K562 (cell line): ENCODE measurements around the gene CEP135. TPM values are rescaled to one million over a fixed set of nuclear protein-coding genes. Genes with fewer than 3 reads are reported as not detected.

ENCODE experiments used
- ATAC-seq: fragments of 200-7000 bp; cut with Tn5 transposase; 3 replicates; pipeline ENCODE4 v1.9.1; 2020; ENCODE audit warnings: moderate library complexity
- BruUV-seq: library from RNA; stranded (reverse); fragments of 400-500 nt; replicated peaks from 2 replicates; lab custom pipeline; 2021; lab: Mats Ljungman, UMichigan
- CTCF ChIA-PET: fragments of 300-600 bp; formaldehyde crosslinking; extraction: SDS; loops from one replicate; lab custom pipeline; 2021; ENCODE audit warnings: low intra/inter-chr PET ratio; lab: Yijun Ruan, JAX
- POLR2A ChIA-PET: fragments of 300-600, 350-650 bp; sonication (Branson Sonifier 250); formaldehyde crosslinking; extraction: SDS; loops from one replicate; lab custom pipeline; 2021; ENCODE audit warnings: antibody characterized with exemption, inconsistent platforms; lab: Yijun Ruan, JAX
- DNase-seq, 4 experiments: peaks; one replicate each; pipeline versions ENCODE4 v3.0.0 to v3.0.0-alpha.2; 2011 to 2018; ENCODE audit warnings: low spot score in 3 of 4, mixed read lengths in 3 of 4; ENCODE audit errors: extremely low read depth in 1 of 4
- FAIRE-seq: peaks from 2 replicates; lab custom pipeline; 2011; peaks lifted over from hg19 to GRCh38; lab: Jason Lieb, UNC
- H2AFZ ChIP-seq: 2 replicates; pipeline ENCODE4 v1.6.0; 2011; ENCODE audit warnings: low read depth, low read length, control low read depth, inconsistent platforms
- H3K27ac ChIP-seq: fragments of 200-600 bp; 3 replicates; pipeline ENCODE4 v1.8.0; 2011; ENCODE audit warnings: low read depth, mild to moderate bottlenecking, control low read depth, inconsistent platforms, low read length, moderate library complexity, mixed read lengths; ENCODE audit errors: extremely low read depth
- H3K27me3 ChIP-seq, 2 experiments: fragments of 300-600 bp in 1 of 2; 2 replicates in 1 of 2; 3 replicates in 1 of 2; pipeline versions ENCODE4 v1.6.0 to v1.8.0; 2011; ENCODE audit warnings: inconsistent platforms in 2 of 2, low read length in 2 of 2, mild to moderate bottlenecking in 1 of 2, mixed read lengths in 1 of 2, moderate library complexity in 1 of 2; ENCODE audit not compliant: control insufficient read depth in 2 of 2, insufficient read depth in 2 of 2
- H3K36me3 ChIP-seq: fragments of 300-600 bp; 3 replicates; pipeline ENCODE4 v1.8.0; 2011; ENCODE audit warnings: mild to moderate bottlenecking, low read length, inconsistent platforms; ENCODE audit not compliant: control insufficient read depth, insufficient read depth
- H3K4me1 ChIP-seq, 2 experiments: fragments of 200-600 bp in 1 of 2; replicated peaks in 1 of 2; 2 replicates in 1 of 2; 3 replicates in 1 of 2; pipeline versions ENCODE4 v1.5.1 to v1.8.0; 2011; ENCODE audit warnings: inconsistent platforms in 2 of 2, low read length in 2 of 2, mild to moderate bottlenecking in 1 of 2, mixed read lengths in 1 of 2, moderate library complexity in 1 of 2; ENCODE audit not compliant: control insufficient read depth in 2 of 2, insufficient read depth in 2 of 2
- H3K4me2 ChIP-seq: 2 replicates; pipeline ENCODE4 v1.6.1; 2011; ENCODE audit warnings: low read length, control low read depth, inconsistent platforms, mixed read lengths; ENCODE audit not compliant: insufficient read depth
- H3K4me3 ChIP-seq: fragments of 200-600 bp; sonication (generic), shearing (Covaris generic); 2 replicates; pipeline ENCODE4 v1.5.1; 2016; ENCODE audit warnings: control low read depth, inconsistent platforms
- H3K79me2 ChIP-seq: fragments of 200-600 bp; 3 replicates; pipeline ENCODE4 v1.8.0; 2011; ENCODE audit warnings: low read length, inconsistent platforms; ENCODE audit not compliant: control insufficient read depth, insufficient read depth
- H3K9ac ChIP-seq, 2 experiments: 2 replicates each; pipeline versions ENCODE4 v1.6.0 to v1.6.1; 2011; ENCODE audit warnings: low read depth in 2 of 2, low read length in 2 of 2, control low read depth in 1 of 2, inconsistent platforms in 1 of 2, mild to moderate bottlenecking in 1 of 2, mixed read lengths in 1 of 2; ENCODE audit not compliant: insufficient read depth in 1 of 2
- H3K9me1 ChIP-seq: one replicate; pipeline ENCODE4 v1.6.0; 2011; ENCODE audit warnings: inconsistent platforms, mild to moderate bottlenecking, low read length, moderate library complexity; ENCODE audit not compliant: control insufficient read depth, insufficient read depth
- H3K9me3 ChIP-seq: replicated peaks from 2 replicates; pipeline ENCODE4 v1.5.1; 2011; ENCODE audit warnings: low read depth, low read length, inconsistent platforms; ENCODE audit not compliant: control insufficient read depth, insufficient read depth
- H4K20me1 ChIP-seq: replicated peaks from 2 replicates; pipeline ENCODE4 v1.6.1; 2011; ENCODE audit warnings: low read length, inconsistent platforms, mixed read lengths; ENCODE audit not compliant: control insufficient read depth, insufficient read depth
- ARID2 ChIP-seq: fragments of 450-650 bp; IDR thresholded peaks from 2 replicates; pipeline ENCODE4 v1.6.1; 2017; ENCODE audit warnings: antibody characterized with exemption, mild to moderate bottlenecking
- ASH1L ChIP-seq: fragments of 450-650 bp; IDR thresholded peaks from 2 replicates; pipeline ENCODE4 v1.6.1; 2018; ENCODE audit warnings: borderline replicate concordance, mild to moderate bottlenecking, low read depth; ENCODE audit not compliant: partially characterized antibody
- ATF1 ChIP-seq, 2 experiments: fragments of 450-650 bp in 1 of 2; IDR thresholded peaks; 2 replicates each; pipeline ENCODE4 v1.6.1; 2016; ENCODE audit warnings: missing compliant biosample characterization in 1 of 2, missing genetic modification characterization in 1 of 2
- NELFE ChIP-seq: IDR thresholded peaks from 2 replicates; pipeline ENCODE4 v1.6.1; 2011; ENCODE audit warnings: mild to moderate bottlenecking; ENCODE audit not compliant: insufficient read depth, insufficient read length
- PML ChIP-seq: IDR thresholded peaks from 2 replicates; pipeline ENCODE4 v1.6.1; 2012; ENCODE audit warnings: low read length, inconsistent platforms
- RBM34 ChIP-seq: fragments of 200-400 bp; formaldehyde crosslinking; IDR thresholded peaks from 2 replicates; pipeline ENCODE4 v1.6.1; 2018; ENCODE audit warnings: low read length, borderline replicate concordance; ENCODE audit not compliant: insufficient read depth
- SAFB2 ChIP-seq: fragments of 200-400 bp; formaldehyde crosslinking; IDR thresholded peaks from 2 replicates; pipeline ENCODE4 v1.6.1; 2018; ENCODE audit warnings: borderline replicate concordance, low read length, low read depth, moderate library complexity; ENCODE audit not compliant: severe bottlenecking
- SNIP1 ChIP-seq: fragments of 450-650 bp; IDR thresholded peaks from 2 replicates; pipeline ENCODE4 v1.7.1; 2017; ENCODE audit warnings: low read depth, mild to moderate bottlenecking
- TFAP4 ChIP-seq: sonication (generic); formaldehyde crosslinking; IDR thresholded peaks from 2 replicates; pipeline ENCODE4 v1.8.0; 2022; ENCODE audit warnings: missing genetic modification reagents, mild to moderate bottlenecking, moderate library complexity, borderline replicate concordance
- USF2 ChIP-seq: sonication (generic); formaldehyde crosslinking; IDR thresholded peaks from 2 replicates; pipeline ENCODE4 v1.5.0; 2020; ENCODE audit warnings: missing genetic modification reagents
- ZNF23 ChIP-seq: fragments of 250-450 bp; sonication (Bioruptor Pico); IDR thresholded peaks from 2 replicates; pipeline ENCODE4 v1.4.0; 2020; ENCODE audit warnings: mild to moderate bottlenecking
- ZNF830 ChIP-seq: fragments of 250-450 bp; sonication (Bioruptor Pico); IDR thresholded peaks from 2 replicates; pipeline ENCODE4 v1.5.0; 2021; ENCODE audit warnings: mild to moderate bottlenecking
- ZZZ3 ChIP-seq: fragments of 450-650 bp; IDR thresholded peaks from 2 replicates; pipeline ENCODE4 v1.6.1; 2016; ENCODE audit warnings: antibody characterized with exemption, mild to moderate bottlenecking, moderate library complexity
- WGBS: fragments of 100-300 bp; shearing (Covaris generic); methylation state at CpG from one replicate; pipeline ENCODE4 v1.1.6; 2016; ENCODE audit warnings: low coverage, mixed read lengths; ENCODE audit not compliant: insufficient coverage; ENCODE audit errors: missing lambda C conversion rate; 5-methylcytosine and 5-hydroxymethylcytosine counted together
- in situ Hi-C: fragments of 300-500 bp; cut with MboI; formaldehyde crosslinking; loops from 4 replicates; pipeline ENCODE4 v1.15.0; 2018; ENCODE audit warnings: inconsistent platforms, mixed read lengths
- intact Hi-C: fragments of 100-400 bp; cut with micrococcal nuclease; formaldehyde crosslinking; loops from 2 replicates; pipeline ENCODE4 v1.14.2; 2022
- polyA plus RNA-seq, 8 experiments: library from polyadenylated mRNA; depleted of rRNA in 4 of 8; stranded (reverse) in 5 of 8; unstranded in 3 of 8; fragments of >200 nt; fragmentation: Nextera tagmentation in 2 of 8; fragmentation: Illumina TruSeq in 1 of 8; extraction: Ambion mirVana in 2 of 8; extraction: Trizol in 1 of 8; gene quantifications; 2 replicates each; pipeline versions ENCODE4 v1.2.1 to v1.2.3, GENCODE V29; 2011 to 2014; ENCODE audit warnings: inconsistent platforms in 1 of 8, missing spikeins in 1 of 8
- total RNA-seq, 7 experiments: library from RNA; depleted of rRNA in 6 of 7; stranded (reverse); fragments of >200 nt in 6 of 7; fragmentation: Illumina TruSeq in 2 of 7; extraction: Trizol in 2 of 7; gene quantifications; 2 replicates each; pipeline versions ENCODE4 v1.2.1 to v1.2.3, GENCODE V29; 2011 to 2021; ENCODE audit warnings: low replicate concordance in 1 of 7

CEP135 gene
- total and polyA plus RNA-seq, 9 of the 15 experiments (the other 6 are each of a cell fraction or from before 2014, with no cell fraction given) = 3.1 to 18.9 (median 15.3) TPM

- intact Hi-C loops = no loop called here
- Histone ChIP-seq H4K20me1 (no peaks in the 10 kb centered on the region), H3K36me3 (no peaks in the 10 kb centered on the region), H3K4me2 (no peak overlapping the region), H3K4me3 (no peak overlapping the region), H3K9ac (no peak overlapping the region), H3K9me3 (no peaks in the 10 kb centered on the region), H2AFZ (no peak overlapping the region), H3K27me3 (peaks cover 7 to 13% of the 10 kb centered on the region in 2 experiments; a peak in 4 of 5 replicates), H3K27ac (no peak overlapping the region), H3K79me2 (no peaks in the 10 kb centered on the region), H3K9me1 (no peaks in the 10 kb centered on the region), H3K4me1 (peaks cover 5 to 6% of the 10 kb centered on the region in 2 experiments; a peak in 3 of 5 replicates)
- TF ChIP-seq NELFE (no peak), RBM34 (no peak), ARID2 (no peak), ZNF830 (CRISPR knock-in tag) (no peak), ZZZ3 (no peak), SNIP1 (no peak)
- BruUV-seq = no TSS peak
- ATAC-seq (no peak), FAIRE-seq (no peak), DNase-seq (no peak)
- WGBS = 0% methylated on average over 2 of the region's 2 CpGs
- POLR2A ChIA-PET = interaction anchor here (0.6 to 1.0 kb wide), 2 partner anchors 518 to 816 kb away, joined by 3 read pairs; no protein-coding TSS in a partner anchor
- CTCF ChIA-PET = no interaction called here
- in situ Hi-C loops = no loop called here
These were observed 117.7 kb downstream of the CEP135 start for GRCh38 chr4:56066493-56066892.

GRCh38 chr4:56067826-56068225, 119.1 kb downstream of the CEP135 start:
- Histone ChIP-seq H4K20me1 (no peaks in the 10 kb centered on the region), H3K4me1 (peaks cover 5 to 6% of the 10 kb centered on the region in 2 experiments; a peak in 3 of 5 replicates), H3K4me3 (no peak overlapping the region), H3K9me1 (no peaks in the 10 kb centered on the region), H3K9me3 (no peaks in the 10 kb centered on the region), H3K27ac (no peak overlapping the region), H3K27me3 (peaks cover 7 to 13% of the 10 kb centered on the region in 2 experiments; a peak in 4 of 5 replicates), H3K36me3 (no peaks in the 10 kb centered on the region), H3K9ac (no peak overlapping the region), H2AFZ (no peak overlapping the region), H3K79me2 (no peaks in the 10 kb centered on the region), H3K4me2 (no peak overlapping the region)
- FAIRE-seq (no peak), ATAC-seq (no peak), DNase-seq (no peak)
- BruUV-seq = no TSS peak
- ChIA-PET CTCF (no interaction called here), POLR2A (interaction anchor here (0.7 kb wide), 1 partner anchor 29 kb away, joined by 3 read pairs; no protein-coding TSS in a partner anchor)
- WGBS = 21% methylated on average over 6 of the region's 6 CpGs
- intact Hi-C loops (no loop called here), in situ Hi-C loops (no loop called here)
- TF ChIP-seq SAFB2 = no peak
- TF ChIP-seq USF2 (CRISPR knock-in tag) = no peak
- TF ChIP-seq TFAP4 (CRISPR knock-in tag) = no peak
- no peak for TF ChIP-seq PML
- TF ChIP-seq ZNF23 (CRISPR knock-in tag) = no peak
- no peak for TF ChIP-seq ATF1 (CRISPR knock-in tag; IDR thresholded peaks at IDR 0.05)
- TF ChIP-seq ATF1 (tag; IDR thresholded peaks at IDR 0.05) = no peak
- no peak for TF ChIP-seq ASH1L
